Activated CD4-positive, alpha-beta T cell treated with anti-CD3 and anti-CD28 coated beads for 24 hours (primary cell): ENCODE data around the gene SAPCD2.

ENCODE experiments used
- DNase-seq, 2 donors: peaks; one replicate each; pipeline ENCODE4 v3.0.0-alpha.2; 2020; ENCODE audit warnings: low read depth in 2 of 2

The SAPCD2 gene

GRCh38 chr9:137018761-137019559 is 51.4 kb downstream of the SAPCD2 start:
- no peak for DNase-seq

DNA sequence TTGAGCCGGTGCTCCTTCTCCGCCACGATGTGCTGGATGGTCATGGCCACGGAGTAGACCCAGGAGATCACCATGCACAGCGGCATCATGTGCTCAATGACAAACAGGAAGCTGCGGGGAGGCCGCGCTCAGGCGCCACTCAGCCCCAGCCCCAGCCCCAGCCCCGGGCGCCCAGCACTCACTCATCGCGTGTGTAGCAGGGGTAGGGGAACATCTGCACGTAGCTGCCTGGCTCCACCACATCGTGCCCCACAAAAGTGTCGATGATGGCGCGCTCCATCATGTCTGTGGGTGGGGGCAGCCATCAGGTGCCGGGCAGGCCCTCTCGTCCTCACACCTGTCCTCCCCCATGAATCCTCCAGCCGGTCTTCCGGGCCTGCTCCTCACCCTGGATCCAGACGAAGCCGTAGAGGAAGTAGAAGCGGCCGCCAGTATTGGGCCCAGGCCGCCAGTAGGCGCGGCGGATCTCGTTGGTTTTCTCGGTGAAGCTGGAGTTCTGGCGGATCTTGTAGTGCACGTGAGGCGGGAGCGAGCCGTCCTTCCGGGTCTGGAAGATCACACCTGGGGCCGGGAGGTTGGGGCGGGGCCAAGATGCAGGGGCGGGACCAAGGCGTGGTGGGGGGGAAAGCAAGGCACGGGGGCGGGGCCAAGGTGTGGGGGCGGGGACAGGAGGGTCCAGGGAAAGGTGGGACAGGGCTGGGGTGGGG is 52.4 kb downstream of the SAPCD2 start:
- no peak for DNase-seq

DNA sequence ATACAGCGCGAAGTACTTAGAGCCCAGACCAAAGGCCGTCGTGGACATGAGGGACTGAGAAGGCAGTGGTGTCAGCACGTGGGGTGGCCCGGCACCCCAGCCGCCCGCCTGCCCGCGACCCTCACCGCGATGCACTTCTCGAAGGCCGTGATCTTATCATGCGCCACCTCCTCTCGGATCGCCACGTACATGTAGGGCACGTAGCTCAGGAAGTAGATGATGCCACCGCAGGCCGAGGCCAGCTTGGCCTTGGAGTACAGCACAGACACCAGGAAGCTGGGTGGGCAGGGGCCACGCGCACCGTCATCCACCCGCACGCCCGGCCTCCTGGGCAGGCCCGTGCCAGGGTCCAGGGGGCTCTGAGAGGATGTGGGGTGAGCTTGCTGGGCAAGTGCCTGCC is 53.3 kb downstream of the SAPCD2 start:
- DNase-seq = no peak

DNA sequence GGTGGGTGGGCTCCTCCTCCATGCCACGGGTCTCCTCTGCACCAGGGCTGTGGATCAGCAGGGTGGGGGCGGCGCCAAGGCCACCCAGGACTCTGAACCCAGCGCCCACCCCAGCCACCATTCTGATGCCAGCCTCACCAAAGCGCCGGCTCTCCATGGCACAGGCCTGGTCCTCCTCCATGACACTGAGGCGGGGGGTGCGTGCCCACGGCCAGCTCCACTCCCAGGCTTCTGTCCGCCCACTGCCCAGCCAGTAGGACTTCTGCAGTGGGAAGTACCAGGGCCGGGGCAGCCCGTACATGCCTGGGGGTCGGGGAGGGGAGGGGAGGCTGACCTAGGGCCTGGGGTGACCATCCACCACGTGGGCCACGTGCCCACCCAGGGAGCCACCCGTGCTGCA is 53.9 kb downstream of the SAPCD2 start:
- DNase-seq = no peak

GRCh38 chr9:137015976-137016375 is 54.4 kb downstream of the SAPCD2 start:
- no peak for DNase-seq

GRCh38 chr9:137015540-137015930 is 54.8 kb downstream of the SAPCD2 start:
- no peak for DNase-seq

GRCh38 chr9:137014776-137015539 is 55.4 kb downstream of the SAPCD2 start:
- no peak for DNase-seq

DNA sequence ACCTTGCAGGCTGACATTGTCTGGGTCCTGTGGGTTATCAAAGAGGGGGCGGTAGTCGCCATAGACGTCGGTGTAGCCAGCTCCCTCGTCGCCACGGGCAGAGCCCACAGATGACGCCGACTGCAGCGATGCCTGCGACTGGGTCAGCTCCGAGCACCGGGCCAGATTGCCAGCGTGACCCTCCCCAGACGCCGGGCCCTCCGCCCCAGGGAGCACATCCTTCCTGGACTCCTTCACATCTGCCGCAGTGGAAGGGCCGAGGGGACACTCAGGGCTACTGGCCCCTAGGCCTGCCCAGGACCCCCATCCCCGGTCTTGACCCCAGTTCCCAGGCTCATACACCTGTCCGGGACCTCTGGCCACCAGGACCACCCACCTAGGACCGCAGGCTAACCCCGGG is 56.2 kb downstream of the SAPCD2 start:
- DNase-seq = no peak

DNA sequence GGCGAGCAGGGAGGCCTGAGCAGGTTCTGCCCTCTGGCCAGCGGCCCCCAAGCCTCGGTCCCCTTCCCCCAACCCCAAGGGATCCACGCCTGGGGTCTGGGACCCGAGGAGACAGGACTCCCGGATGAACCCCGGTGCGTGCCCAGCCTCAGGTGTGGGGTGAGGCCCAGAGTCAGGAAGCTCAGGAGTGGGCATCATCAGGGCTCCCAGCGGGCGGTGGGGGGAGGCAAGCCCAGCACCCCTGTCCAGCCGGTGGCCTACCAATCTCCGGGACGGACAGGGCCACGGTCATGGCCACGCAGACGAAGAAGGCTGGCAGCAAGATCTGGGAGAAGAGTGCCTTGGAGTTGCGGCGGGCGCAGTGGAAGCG is 56.8 kb downstream of the SAPCD2 start:
- no peak for DNase-seq

- DNase-seq = no peak
These were observed 57.4 kb downstream of the SAPCD2 start for GRCh38 chr9:137012694-137013570.
